Urothelium cell line (cell line): ENCODE data around the gene CSKMT.
A peak's percentile ranks its signal among the peaks of the same experiment; 100 is the strongest.
"Not testable (repeated sequence)": the region's sequence is repeated elsewhere in the genome, so short reads cannot be mapped to it uniquely, and the experiment has no call there.

Experiments used
- DNase-seq: peaks from one replicate; pipeline ENCODE4 v3.0.0; 2011; ENCODE audit warnings: low spot score, mixed read lengths
- FAIRE-seq: peaks from 2 replicates; lab custom pipeline; 2011; peaks lifted over from hg19 to GRCh38; lab: Jason Lieb, UNC

CSKMT gene

GRCh38 chr11:62654297-62654696 is 10.8 kb upstream of the CSKMT start:
- FAIRE-seq (no peak), DNase-seq (no peak)

- DNase-seq (no peak), FAIRE-seq (no peak)
These were observed 8.2 kb upstream of the CSKMT start for GRCh38 chr11:62656796-62657429.

DNA sequence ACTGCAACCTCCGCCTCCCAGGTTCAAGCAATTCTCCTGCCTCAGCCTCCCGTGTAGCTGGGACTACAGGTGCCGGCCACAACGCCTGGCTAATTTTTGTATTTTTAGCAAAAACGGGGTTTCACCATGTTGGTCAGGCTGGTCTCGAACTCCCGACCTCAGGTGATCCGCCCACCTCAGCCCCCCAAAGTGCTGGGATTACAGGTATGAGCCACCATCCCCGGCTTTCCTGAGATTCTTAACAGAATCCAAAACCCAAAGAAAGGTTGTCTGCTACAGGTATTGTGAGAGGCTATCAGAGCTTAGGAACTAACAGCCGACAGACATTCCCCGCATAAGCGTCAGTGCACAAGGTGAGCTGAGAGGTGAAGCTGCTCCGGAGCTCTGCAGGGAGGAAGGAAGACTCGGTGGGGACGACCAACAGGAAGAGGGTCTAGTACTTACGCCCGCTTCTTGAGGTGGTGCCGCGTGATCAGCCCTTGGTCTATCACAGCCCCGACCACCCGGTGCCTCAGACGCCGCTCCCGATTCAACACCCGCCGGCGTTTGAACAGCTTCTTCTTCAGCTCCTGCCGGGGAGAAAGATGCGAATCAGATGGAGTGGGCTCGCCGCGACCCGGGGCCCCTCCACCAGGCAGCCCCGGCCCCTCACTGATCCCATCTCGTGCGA is 572 bp upstream of the CSKMT start:
- FAIRE-seq (no peak), DNase-seq (peak; percentile 57)

- no peak for FAIRE-seq
- no peak for DNase-seq
These were observed 617 bp downstream of the CSKMT start for GRCh38 chr11:62665599-62666258.

- FAIRE-seq (no peak), DNase-seq (no peak)
These were observed 1.3 kb downstream of the CSKMT start for GRCh38 chr11:62666259-62666926.

DNA sequence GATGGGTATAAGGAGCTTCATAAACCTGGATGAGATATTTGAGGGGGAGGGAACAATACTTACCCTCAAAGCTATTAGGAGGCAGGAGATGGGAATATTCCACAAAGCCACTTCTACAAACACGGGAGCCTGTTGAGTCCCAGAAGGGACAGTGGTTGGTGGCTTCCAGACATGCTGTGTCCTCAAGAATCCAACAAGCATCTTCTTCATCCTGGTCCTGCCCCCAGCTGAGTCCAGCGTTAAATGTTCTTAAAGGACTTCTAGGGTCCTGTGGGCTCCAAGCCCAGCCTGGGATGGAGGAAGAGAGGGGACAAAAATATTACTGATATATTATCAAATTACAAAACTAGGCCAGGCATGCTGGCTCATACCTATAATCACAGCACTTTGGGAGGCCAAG is 2.3 kb downstream of the CSKMT start:
- DNase-seq = no peak
- no peak for FAIRE-seq

DNA sequence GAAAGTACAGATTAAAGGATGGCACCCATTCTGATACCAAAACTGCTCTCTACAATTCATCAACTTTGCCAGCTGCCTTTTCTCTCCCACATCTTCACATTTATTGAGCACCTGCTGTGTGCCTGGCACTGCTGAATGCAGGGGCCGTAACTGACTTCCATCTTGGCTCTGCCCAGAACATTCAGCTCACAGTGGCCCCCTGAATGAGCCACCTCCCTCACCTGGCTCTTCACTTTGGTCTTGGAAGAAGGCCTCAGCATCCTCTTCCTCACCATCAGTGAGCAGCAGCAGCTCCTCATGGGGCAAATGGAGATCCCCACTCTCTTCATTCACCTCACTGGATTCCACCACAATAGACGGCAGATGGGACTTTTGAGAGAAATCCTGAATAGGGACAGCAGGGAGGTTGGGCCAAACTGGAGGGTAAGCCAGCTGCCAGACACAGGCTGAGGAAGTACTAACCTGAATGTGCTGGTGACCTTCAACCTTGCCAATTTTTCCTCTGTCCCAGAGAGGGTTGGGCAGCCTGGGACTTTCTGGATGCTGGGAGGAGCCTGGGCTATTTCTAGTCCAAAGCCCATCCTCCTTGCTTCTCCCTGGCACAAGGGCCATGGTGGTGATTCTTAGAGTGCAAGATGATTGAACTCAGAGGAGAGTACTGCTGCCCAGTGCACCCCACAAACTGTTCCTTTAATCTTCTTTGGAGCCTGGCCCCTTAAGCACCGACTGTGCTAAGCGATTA is 4.5 kb downstream of the CSKMT start:
- no peak for FAIRE-seq
- DNase-seq = no peak

- FAIRE-seq = no peak
- no peak for DNase-seq
These were observed 6.1 kb downstream of the CSKMT start for GRCh38 chr11:62671236-62671607.

DNA sequence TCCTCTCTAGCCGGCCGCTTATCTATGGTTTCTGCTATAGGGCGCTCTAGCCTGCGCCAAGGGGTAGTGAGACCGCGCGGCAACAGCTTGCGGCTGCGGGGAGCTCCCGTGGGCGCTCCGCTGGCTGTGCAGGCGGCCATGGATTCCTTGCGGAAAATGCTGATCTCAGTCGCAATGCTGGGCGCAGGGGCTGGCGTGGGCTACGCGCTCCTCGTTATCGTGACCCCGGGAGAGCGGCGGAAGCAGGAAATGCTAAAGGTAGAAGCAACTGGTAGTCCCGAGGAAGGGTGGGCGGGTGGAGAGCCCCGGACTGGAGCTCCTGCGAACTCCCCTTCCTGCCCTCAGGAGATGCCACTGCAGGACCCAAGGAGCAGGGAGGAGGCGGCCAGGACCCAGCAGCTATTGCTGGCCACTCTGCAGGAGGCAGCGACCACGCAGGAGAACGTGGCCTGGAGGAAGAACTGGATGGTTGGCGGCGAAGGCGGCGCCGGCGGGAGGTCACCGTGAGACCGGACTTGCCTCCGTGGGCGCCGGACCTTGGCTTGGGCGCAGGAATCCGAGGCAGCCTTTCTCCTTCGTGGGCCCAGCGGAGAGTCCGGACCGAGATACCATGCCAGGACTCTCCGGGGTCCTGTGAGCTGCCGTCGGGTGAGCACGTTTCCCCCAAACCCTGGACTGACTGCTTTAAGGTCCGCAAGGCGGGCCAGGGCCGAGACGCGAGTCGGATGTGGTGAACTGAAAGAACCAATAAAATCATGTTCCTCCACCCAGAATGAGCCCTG is 6.7 kb downstream of the CSKMT start, which contains the start of the genes LBHD1 and UQCC3:
Gene LBHD1, minus strand, starts transcription at position 660 of the 782 bp plus-strand sequence. CDS start 2,236 bp downstream, outside the sequence.
Gene UQCC3, plus strand, starts transcription at position 66 of the 782 bp plus-strand sequence. Its CDS starts 73 bp downstream, at position 139.
- DNase-seq = peak; percentile 80
- FAIRE-seq = no peak

DNA sequence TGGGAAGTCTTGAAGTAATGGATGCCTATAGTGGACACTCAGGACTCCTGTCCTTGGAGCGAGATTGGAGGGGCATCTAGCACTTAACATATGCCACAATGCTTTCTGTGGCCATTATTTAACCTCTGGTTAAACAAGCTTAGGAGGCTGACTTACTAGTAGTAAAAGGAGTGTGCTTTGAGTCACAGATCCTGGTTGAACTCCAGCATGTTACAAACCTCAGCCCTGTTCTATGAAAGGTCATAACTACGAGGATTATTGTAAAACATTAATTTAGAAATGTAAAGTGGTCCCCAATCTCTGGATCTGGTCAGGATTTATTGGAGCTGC is 8.0 kb downstream of the CSKMT start:
- no peak for DNase-seq
- no peak for FAIRE-seq

DNA sequence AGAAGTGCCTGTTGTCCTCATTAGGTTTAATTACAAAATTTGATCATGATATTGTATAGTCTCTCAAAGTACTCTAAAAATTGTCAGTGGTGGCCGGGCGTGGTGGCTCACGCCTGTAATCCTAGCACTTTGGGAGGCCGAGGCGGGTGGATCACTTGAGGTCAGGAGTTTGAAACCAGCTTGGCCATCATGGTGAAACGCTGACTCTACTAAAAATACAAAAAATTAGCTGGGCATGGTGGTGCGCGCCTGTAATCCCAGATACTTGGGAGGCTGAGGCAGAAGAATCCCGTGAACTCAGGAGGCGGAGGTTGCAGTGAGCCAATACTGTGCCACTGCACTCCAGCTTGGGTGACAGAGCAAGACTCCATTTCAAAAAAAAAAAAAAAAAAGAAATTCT is 10.3 kb downstream of the CSKMT start:
- DNase-seq, FAIRE-seq: not testable (repeated sequence)

GRCh38 chr11:62676698-62677097 is 11.6 kb downstream of the CSKMT start:
- no peak for DNase-seq
- no peak for FAIRE-seq

- no peak for FAIRE-seq
These were observed 12.0 kb downstream of the CSKMT start for GRCh38 chr11:62677156-62677555.

GRCh38 chr11:62677714-62678113 is 12.6 kb downstream of the CSKMT start:
- no peak for DNase-seq
- FAIRE-seq = no peak

More at GRCh38 chr11:62677156-62677555, 12.0 kb downstream of the CSKMT start:
- no peak for DNase-seq

DNA sequence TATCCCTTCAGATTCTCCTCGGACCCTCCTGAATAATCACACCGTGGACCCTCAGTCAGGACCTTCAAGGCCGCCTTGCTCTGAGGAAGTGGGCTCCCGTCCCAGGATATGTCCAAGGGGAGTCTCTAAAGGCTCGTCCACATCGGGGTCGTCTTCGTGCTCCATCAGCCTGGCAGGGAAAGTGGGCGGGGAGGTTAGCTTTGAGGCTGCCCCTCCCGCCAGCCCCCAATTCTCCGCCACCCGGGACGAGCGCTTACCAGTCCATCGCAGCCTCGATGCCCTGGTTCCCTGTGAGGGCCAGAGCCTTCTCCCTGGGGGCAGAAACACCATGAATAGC is 13.3 kb downstream of the CSKMT start:
- FAIRE-seq (no peak), DNase-seq (no peak)

DNA sequence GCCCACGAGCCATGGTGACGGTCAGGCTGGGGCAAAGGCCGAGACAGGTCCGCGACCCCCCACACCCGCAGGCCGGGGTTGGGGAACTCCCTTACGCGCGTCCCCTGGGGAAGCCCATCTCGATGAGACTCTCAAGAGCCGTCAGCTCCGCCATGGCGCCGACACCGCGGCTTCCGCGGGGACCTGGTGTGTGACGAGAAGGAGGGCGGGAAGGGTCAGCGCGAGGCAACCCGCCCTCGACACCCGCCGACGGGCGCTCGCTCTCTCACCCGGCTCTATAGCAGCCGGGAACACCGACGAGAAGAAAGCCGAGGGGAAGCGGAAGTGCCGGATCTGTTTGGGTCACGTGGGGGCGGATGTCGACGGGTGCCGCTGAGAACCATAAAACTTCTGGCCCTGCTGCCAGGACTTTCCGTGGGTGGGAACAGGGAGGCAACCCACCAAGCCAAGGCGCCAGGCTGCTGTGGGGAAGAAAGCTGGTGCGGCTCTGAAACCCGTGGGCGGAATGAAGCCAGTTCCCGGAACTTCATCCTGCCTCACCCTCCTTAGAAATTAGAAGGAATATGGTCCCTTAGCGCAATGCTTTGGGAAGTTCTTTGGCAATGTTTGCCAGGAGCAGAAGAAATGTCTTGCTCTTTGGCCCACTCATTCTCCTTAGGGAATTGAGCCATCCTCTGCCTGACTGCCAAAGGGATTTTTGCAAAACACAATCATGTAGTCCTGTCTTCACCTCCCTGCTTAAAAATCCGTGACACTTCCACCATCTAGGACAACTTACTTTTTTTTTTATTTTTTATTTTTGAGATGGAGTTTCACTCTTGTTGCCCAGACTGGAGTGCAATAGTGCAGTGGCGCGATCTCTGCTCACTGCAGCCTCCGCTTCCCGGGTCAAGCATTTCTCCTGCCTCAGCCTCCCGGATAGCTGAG is 13.9 kb downstream of the CSKMT start, which contains the start of gene UBXN1:
Gene UBXN1, minus strand, starts transcription at position 304 of the 927 bp plus-strand sequence. Its CDS starts 150 bp downstream, at position 154.
- DNase-seq = peak; percentile 90
- no peak for FAIRE-seq

GRCh38 chr11:62680825-62681240 is 15.7 kb downstream of the CSKMT start:
- DNase-seq (peak; percentile 75), FAIRE-seq (peak; percentile 67)

DNA sequence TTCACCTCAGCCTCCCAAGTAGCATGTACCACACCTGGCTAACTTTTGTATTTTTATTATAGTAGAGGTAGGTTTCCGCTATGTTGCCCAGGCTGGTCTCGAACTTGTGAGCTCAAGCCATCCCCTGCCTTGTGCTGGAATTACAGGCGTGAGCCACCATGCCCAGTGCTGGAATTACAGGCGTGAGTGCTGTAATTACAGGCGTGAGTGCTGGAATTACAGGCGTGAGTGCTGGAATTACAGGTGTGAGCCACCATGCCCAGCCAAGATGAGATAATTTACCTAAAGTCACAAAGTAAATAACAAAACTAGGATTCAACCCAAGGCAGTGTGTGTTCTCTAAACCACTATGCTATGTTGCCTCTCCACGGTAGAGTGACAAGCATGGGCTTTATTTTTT is 17.4 kb downstream of the CSKMT start:
- FAIRE-seq = no peak

More for the DNA sequence above, 17.4 kb downstream of the CSKMT start:
- DNase-seq = no peak
